Measurements from ENCODE around the gene SSBP4.

The SSBP4 gene

GRCh38 chr19:18389726-18390064 lies 29.5 kb upstream of the SSBP4 start:
- DNase-seq (ENCODE audit: low read depth) = no peak
- TF ChIP-seq CTCF (conservative IDR thresholded peaks at IDR 0.05; ENCODE audit: control insufficient read depth, insufficient read depth, low read depth, low read length) = no peak
- H3K4me3 ChIP-seq (ENCODE audit: control insufficient read depth, low read depth, low read length) = no peak overlapping the region

- no peak for TF ChIP-seq CTCF (conservative IDR thresholded peaks at IDR 0.05; ENCODE audit: control insufficient read depth, insufficient read depth, low read depth, low read length)
- H3K4me3 ChIP-seq (ENCODE audit: control insufficient read depth, low read depth, low read length) = no peak overlapping the region
- no peak for DNase-seq (ENCODE audit: low read depth)
Measured at GRCh38 chr19:18390065-18390907, 28.9 kb upstream of the SSBP4 start.

DNA sequence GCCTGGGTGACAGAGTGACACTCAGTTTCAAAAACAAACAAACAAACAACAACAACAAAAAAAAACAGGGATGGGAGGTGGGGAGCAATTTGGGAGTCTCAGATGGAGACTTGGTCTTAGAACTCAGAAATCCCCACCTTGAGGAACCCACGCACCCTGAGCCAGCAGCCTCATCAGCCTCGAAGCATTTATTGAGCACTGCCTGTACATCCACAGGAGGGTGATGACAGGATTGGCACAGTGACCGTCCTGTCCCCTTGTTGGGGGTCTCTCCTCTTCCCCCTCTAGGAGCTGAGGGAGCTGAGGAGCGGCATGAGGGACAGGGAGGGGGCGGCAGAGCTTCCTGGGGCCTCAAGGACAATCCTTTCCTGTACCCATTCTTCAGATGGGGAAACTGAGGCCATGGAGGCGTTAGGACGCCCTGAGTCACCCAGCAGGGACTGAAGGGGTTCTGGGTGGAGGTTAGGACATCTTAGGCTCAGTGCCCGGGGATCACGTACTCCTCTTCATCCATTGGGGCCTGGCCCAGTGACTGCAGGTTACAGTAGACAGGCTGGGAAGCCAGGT lies 27.6 kb upstream of the SSBP4 start:
- H3K4me3 ChIP-seq (ENCODE audit: control insufficient read depth, low read depth, low read length) = no peak overlapping the region
- DNase-seq (ENCODE audit: low read depth) = no peak
- TF ChIP-seq CTCF (conservative IDR thresholded peaks at IDR 0.05; ENCODE audit: control insufficient read depth, insufficient read depth, low read depth, low read length) = no peak

- no peak for TF ChIP-seq CTCF (conservative IDR thresholded peaks at IDR 0.05; ENCODE audit: control insufficient read depth, insufficient read depth, low read depth, low read length)
- DNase-seq (ENCODE audit: low read depth) = peak; percentile 53
- H3K4me3 ChIP-seq (ENCODE audit: control insufficient read depth, low read depth, low read length) = no peak overlapping the region
Measured at GRCh38 chr19:18392417-18392816, 26.8 kb upstream of the SSBP4 start.

- no peak for DNase-seq (ENCODE audit: low read depth)
- TF ChIP-seq CTCF (conservative IDR thresholded peaks at IDR 0.05; ENCODE audit: control insufficient read depth, insufficient read depth, low read depth, low read length) = no peak
- H3K4me3 ChIP-seq (ENCODE audit: control insufficient read depth, low read depth, low read length) = no peak overlapping the region
Measured at GRCh38 chr19:18392926-18393325, 26.3 kb upstream of the SSBP4 start.

DNA sequence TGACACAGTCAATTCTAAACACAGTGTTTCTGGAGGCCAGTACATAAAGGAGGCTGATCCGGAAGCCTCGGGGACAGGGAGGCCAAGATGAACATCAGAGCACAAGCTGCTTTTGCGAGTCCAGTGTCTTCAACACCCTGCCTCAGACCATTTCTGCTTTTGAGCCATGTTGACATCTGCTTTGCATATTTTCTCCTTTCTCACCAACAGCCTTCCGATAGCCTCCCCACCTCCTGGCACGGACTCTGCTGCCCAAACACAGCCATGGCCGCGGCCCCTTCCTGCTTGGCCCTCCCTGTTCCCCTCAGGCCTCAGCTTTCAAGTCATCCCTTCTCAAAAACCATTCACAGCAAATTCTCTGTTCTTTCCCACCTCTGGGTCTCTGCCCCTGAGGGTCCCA lies 25.4 kb upstream of the SSBP4 start:
- H3K4me3 ChIP-seq (ENCODE audit: control insufficient read depth, low read depth, low read length) = no peak overlapping the region
- no peak for DNase-seq (ENCODE audit: low read depth)
- TF ChIP-seq CTCF (conservative IDR thresholded peaks at IDR 0.05; ENCODE audit: control insufficient read depth, insufficient read depth, low read depth, low read length) = no peak
